ENCODE data around the gene GGA2. TPM values are rescaled to one million over a fixed set of nuclear protein-coding genes. Genes with fewer than 3 reads are reported as not detected.

The GGA2 gene
- total and polyA plus RNA-seq, 2 donors (not counting 1 experiment from before 2014, with no cell fraction given): 19.5 to 29.6 TPM

GRCh38 chr16:23505671-23506605 is 4.4 kb downstream of the GGA2 start:
- no peak overlapping the region for H3K27ac ChIP-seq (ENCODE audit: insufficient read depth, low read length)
- H3K36me3 ChIP-seq (ENCODE audit: control insufficient read depth, insufficient read depth, low read length): peaks cover 2% of the 10 kb centered on the region
- H2AFZ ChIP-seq (ENCODE audit: low read length): no peak overlapping the region
- TF ChIP-seq EZH2 (IDR thresholded peaks at IDR 0.05; ENCODE audit: low read length, missing control alignments) (no peak), CTCF (conservative IDR thresholded peaks at IDR 0.05 in 1 of 2, IDR thresholded peaks at IDR 0.05 in 1 of 2; ENCODE audit: low read depth in 1 of 2, low read length in 2 of 2) (no peak)
- no peaks in the 10 kb centered on the region for H3K27me3 ChIP-seq (ENCODE audit: control insufficient read depth, insufficient read depth, low read length)
- no peak overlapping the region for H3K9ac ChIP-seq (ENCODE audit: insufficient read depth, low read length)
- H3K4me1 ChIP-seq (ENCODE audit: control insufficient read depth, extremely low read depth, insufficient read depth, low read length): peaks cover 13% of the 10 kb centered on the region
- H3K4me3 ChIP-seq (replicated peaks in 1 of 4; ENCODE audit: control extremely low read depth in 1 of 4, insufficient read depth in 1 of 4, low read depth in 3 of 4, low read length in 4 of 4): no peak overlapping the region
- peaks cover 5% of the 10 kb centered on the region for H4K20me1 ChIP-seq (ENCODE audit: control insufficient read depth, extremely low read depth, insufficient read depth, low read length)
- H3K9me3 ChIP-seq (ENCODE audit: control insufficient read depth, insufficient read depth, low read depth, low read length): no peaks in the 10 kb centered on the region
- DNase-seq (ENCODE audit: low read depth in 2 of 2): no peak
- H3K4me2 ChIP-seq (ENCODE audit: extremely low read depth, insufficient read depth, low read length): no peak overlapping the region
- H3K79me2 ChIP-seq (ENCODE audit: control insufficient read depth, insufficient read depth, low read length): peaks cover 29% of the 10 kb centered on the region

- Histone ChIP-seq H3K4me2 (ENCODE audit: extremely low read depth, insufficient read depth, low read length) (no peak overlapping the region), H3K9me3 (ENCODE audit: control insufficient read depth, insufficient read depth, low read depth, low read length) (no peaks in the 10 kb centered on the region), H3K36me3 (ENCODE audit: control insufficient read depth, insufficient read depth, low read length) (peaks cover 2% of the 10 kb centered on the region), H2AFZ (ENCODE audit: low read length) (no peak overlapping the region), H3K4me1 (ENCODE audit: control insufficient read depth, extremely low read depth, insufficient read depth, low read length) (peaks cover 13% of the 10 kb centered on the region), H3K27me3 (ENCODE audit: control insufficient read depth, insufficient read depth, low read length) (no peaks in the 10 kb centered on the region), H4K20me1 (ENCODE audit: control insufficient read depth, extremely low read depth, insufficient read depth, low read length) (peaks cover 5% of the 10 kb centered on the region), H3K79me2 (ENCODE audit: control insufficient read depth, insufficient read depth, low read length) (peaks cover 30% of the 10 kb centered on the region), H3K4me3 (replicated peaks in 1 of 4; ENCODE audit: control extremely low read depth in 1 of 4, insufficient read depth in 1 of 4, low read depth in 3 of 4, low read length in 4 of 4) (no peak overlapping the region), H3K27ac (ENCODE audit: insufficient read depth, low read length) (no peak overlapping the region), H3K9ac (ENCODE audit: insufficient read depth, low read length) (no peak overlapping the region)
- TF ChIP-seq EZH2 (IDR thresholded peaks at IDR 0.05; ENCODE audit: low read length, missing control alignments) (no peak), CTCF (conservative IDR thresholded peaks at IDR 0.05 in 1 of 2, IDR thresholded peaks at IDR 0.05 in 1 of 2; ENCODE audit: low read depth in 1 of 2, low read length in 2 of 2) (no peak)
- peak in 1 of 2 donors; percentile 39 for DNase-seq (ENCODE audit: low read depth in 2 of 2)
Observed at GRCh38 chr16:23505180-23505665, 5.1 kb downstream of the GGA2 start.

GRCh38 chr16:23504453-23505179 is 5.7 kb downstream of the GGA2 start:
- no peak overlapping the region for H3K9ac ChIP-seq (ENCODE audit: insufficient read depth, low read length)

More at GRCh38 chr16:23504453-23505179, 5.7 kb downstream of the GGA2 start:
- Histone ChIP-seq H3K27ac (ENCODE audit: insufficient read depth, low read length) (no peak overlapping the region), H3K4me3 (replicated peaks in 1 of 4; ENCODE audit: control extremely low read depth in 1 of 4, insufficient read depth in 1 of 4, low read depth in 3 of 4, low read length in 4 of 4) (no peak overlapping the region), H3K79me2 (ENCODE audit: control insufficient read depth, insufficient read depth, low read length) (peaks cover 30% of the 10 kb centered on the region), H2AFZ (ENCODE audit: low read length) (no peak overlapping the region), H3K36me3 (ENCODE audit: control insufficient read depth, insufficient read depth, low read length) (peaks cover 2% of the 10 kb centered on the region), H4K20me1 (ENCODE audit: control insufficient read depth, extremely low read depth, insufficient read depth, low read length) (peaks cover 5% of the 10 kb centered on the region), H3K4me1 (ENCODE audit: control insufficient read depth, extremely low read depth, insufficient read depth, low read length) (peaks cover 13% of the 10 kb centered on the region), H3K4me2 (ENCODE audit: extremely low read depth, insufficient read depth, low read length) (no peak overlapping the region), H3K27me3 (ENCODE audit: control insufficient read depth, insufficient read depth, low read length) (no peaks in the 10 kb centered on the region), H3K9me3 (ENCODE audit: control insufficient read depth, insufficient read depth, low read depth, low read length) (no peaks in the 10 kb centered on the region)
- TF ChIP-seq CTCF (conservative IDR thresholded peaks at IDR 0.05 in 1 of 2, IDR thresholded peaks at IDR 0.05 in 1 of 2; ENCODE audit: low read depth in 1 of 2, low read length in 2 of 2) (peak in 1 of 2 donors; percentile 13), EZH2 (IDR thresholded peaks at IDR 0.05; ENCODE audit: low read length, missing control alignments) (no peak)
- DNase-seq (ENCODE audit: low read depth in 2 of 2): peak; percentile 86 to 95
